H1 (cell line): ENCODE measurements around the gene SPAG8. TPM values are rescaled to one million over a fixed set of nuclear protein-coding genes. Genes with fewer than 3 reads are reported as not detected.

Experiments
- CTCF ChIA-PET: fragments of 300-600 bp; sonication (Branson Sonifier 250); formaldehyde crosslinking; loops from one replicate; lab custom pipeline; 2021; ENCODE audit not compliant: partially characterized antibody; lab: Charles Lee
- POLR2A ChIA-PET: fragments of 300-600 bp; sonication (Branson Sonifier 250); formaldehyde crosslinking; loops from one replicate; lab custom pipeline; 2021; ENCODE audit warnings: inconsistent platforms; ENCODE audit not compliant: partially characterized antibody; lab: Charles Lee
- DNase-seq, 2 experiments: peaks; one replicate each; pipeline versions ENCODE4 v3.0.0 to v3.0.0-alpha.2; 2010 to 2022; ENCODE audit warnings: low spot score in 2 of 2, low read depth in 1 of 2, mixed read lengths in 1 of 2
- FAIRE-seq: peaks from 2 replicates; lab custom pipeline; 2011; peaks lifted over from hg19 to GRCh38; lab: Jason Lieb, UNC
- H2AFZ ChIP-seq: 2 replicates; pipeline ENCODE4 v1.8.1; 2012; ENCODE audit warnings: low read length, inconsistent platforms
- H2AK5ac ChIP-seq: 2 replicates; pipeline ENCODE4 v1.6.1; 2013; ENCODE audit warnings: low read depth, low read length
- H2BK120ac ChIP-seq: replicated peaks from 2 replicates; pipeline ENCODE3; 2013; ENCODE audit warnings: low read depth, low read length, inconsistent platforms
- H2BK12ac ChIP-seq: 2 replicates; pipeline ENCODE4 v1.6.1; 2013; ENCODE audit warnings: low read depth, low read length
- H2BK15ac ChIP-seq: 2 replicates; pipeline ENCODE4 v1.6.1; 2013; ENCODE audit warnings: low read length
- H2BK20ac ChIP-seq: 2 replicates; pipeline ENCODE4 v1.6.1; 2013; ENCODE audit warnings: low read length
- H2BK5ac ChIP-seq: 2 replicates; pipeline ENCODE4 v1.6.1; 2013; ENCODE audit warnings: low read depth, low read length
- H3K14ac ChIP-seq: 2 replicates; pipeline ENCODE4 v1.6.1; 2013; ENCODE audit warnings: inconsistent platforms; ENCODE audit not compliant: insufficient read length
- H3K18ac ChIP-seq: 2 replicates; pipeline ENCODE4 v1.6.1; 2013; ENCODE audit warnings: low read length; ENCODE audit errors: extremely low read depth
- H3K23ac ChIP-seq: 2 replicates; pipeline ENCODE4 v1.6.1; 2013; ENCODE audit warnings: inconsistent platforms; ENCODE audit not compliant: insufficient read length
- H3K23me2 ChIP-seq: 2 replicates; pipeline ENCODE4 v1.6.1; 2013; ENCODE audit warnings: low read depth, low read length
- H3K27ac ChIP-seq: 2 replicates; pipeline ENCODE4 v1.6.1; 2011; ENCODE audit warnings: low read depth, low read length, inconsistent platforms
- H3K27me3 ChIP-seq, 4 experiments: replicated peaks in 1 of 4; 1 replicate in 1 of 4; 2 replicates in 3 of 4; pipeline versions ENCODE4 v1.6.1 to v1.8.1; 2011 to 2013; ENCODE audit warnings: low read length in 3 of 4, mild to moderate bottlenecking in 3 of 4, inconsistent platforms in 2 of 4, mixed read lengths in 2 of 4, moderate library complexity in 1 of 4; ENCODE audit not compliant: control insufficient read depth in 3 of 4, insufficient read depth in 3 of 4; ENCODE audit errors: extremely low read depth in 1 of 4
- H3K36me3 ChIP-seq, 4 experiments: 2 replicates each; pipeline versions ENCODE4 v1.6.1 to v1.8.1; 2011 to 2013; ENCODE audit warnings: mild to moderate bottlenecking in 4 of 4, low read length in 3 of 4, moderate library complexity in 2 of 4, control low read depth in 1 of 4, inconsistent platforms in 1 of 4; ENCODE audit not compliant: insufficient read depth in 4 of 4, control insufficient read depth in 2 of 4
- H3K4ac ChIP-seq: replicated peaks from 2 replicates; pipeline ENCODE3; 2013; ENCODE audit warnings: low read length, low read depth, mixed read lengths, inconsistent platforms; ENCODE audit not compliant: insufficient read length
- H3K4me1 ChIP-seq, 4 experiments: replicated peaks in 1 of 4; 1 replicate in 1 of 4; 2 replicates in 3 of 4; pipeline versions ENCODE4 v1.6.1 to v1.8.1; 2011 to 2013; ENCODE audit warnings: low read length in 3 of 4, inconsistent platforms in 2 of 4, mixed read lengths in 1 of 4; ENCODE audit not compliant: insufficient read depth in 4 of 4, control insufficient read depth in 3 of 4
- H3K4me2 ChIP-seq, 2 experiments: 2 replicates each; pipeline versions ENCODE4 v1.6.1 to v1.8.1; 2011 to 2013; ENCODE audit warnings: low read depth in 2 of 2, low read length in 2 of 2, control low read depth in 1 of 2, inconsistent platforms in 1 of 2, mild to moderate bottlenecking in 1 of 2; ENCODE audit not compliant: insufficient read depth in 1 of 2
- H3K4me3 ChIP-seq, 4 experiments: fragments of 200-600, 300-600 bp in 1 of 4; sonication (generic), shearing (Covaris generic), sonication (Bioruptor Twin) in 1 of 4; 2 replicates each; pipeline versions ENCODE4 v1.5.1 to v1.8.1; 2011 to 2016; ENCODE audit warnings: low read length in 4 of 4, low read depth in 3 of 4, control low read depth in 2 of 4, inconsistent platforms in 2 of 4, mild to moderate bottlenecking in 2 of 4, mixed read lengths in 1 of 4, moderate library complexity in 1 of 4; ENCODE audit not compliant: insufficient read depth in 2 of 4; ENCODE audit errors: extremely low read depth in 1 of 4
- H3K56ac ChIP-seq: replicated peaks from 2 replicates; pipeline ENCODE3; 2013; ENCODE audit warnings: low read depth, mild to moderate bottlenecking, mixed read lengths, low read length, inconsistent platforms; ENCODE audit not compliant: insufficient read length
- H3K79me1 ChIP-seq: 2 replicates; pipeline ENCODE4 v1.6.1; 2013; ENCODE audit warnings: low read depth, low read length, control low read depth
- H3K79me2 ChIP-seq, 2 experiments: 2 replicates each; pipeline versions ENCODE4 v1.6.1 to v1.8.1; 2012 to 2013; ENCODE audit warnings: low read length in 2 of 2, mild to moderate bottlenecking in 2 of 2, inconsistent platforms in 1 of 2; ENCODE audit not compliant: insufficient read depth in 2 of 2, control insufficient read depth in 1 of 2
- H3K9ac ChIP-seq, 4 experiments: replicated peaks in 1 of 4; 1 replicate in 1 of 4; 2 replicates in 3 of 4; pipeline versions ENCODE4 v1.6.1 to v1.8.1; 2011 to 2013; ENCODE audit warnings: low read depth in 3 of 4, low read length in 3 of 4, control low read depth in 2 of 4, mild to moderate bottlenecking in 2 of 4, moderate library complexity in 2 of 4, inconsistent platforms in 1 of 4; ENCODE audit errors: extremely low read depth in 1 of 4
- H3K9me3 ChIP-seq, 2 experiments: 2 replicates each; pipeline versions ENCODE4 v1.6.1 to v1.8.1; 2012 to 2013; ENCODE audit warnings: mild to moderate bottlenecking in 2 of 2, moderate library complexity in 2 of 2, control low read depth in 1 of 2, inconsistent platforms in 1 of 2, low read depth in 1 of 2, low read length in 1 of 2, mixed read lengths in 1 of 2; ENCODE audit not compliant: insufficient read depth in 2 of 2
- H4K20me1 ChIP-seq, 2 experiments: replicated peaks in 1 of 2; 2 replicates each; pipeline versions ENCODE3 to v1.8.1; 2011 to 2013; ENCODE audit warnings: inconsistent platforms in 2 of 2, low read length in 2 of 2, mild to moderate bottlenecking in 1 of 2; ENCODE audit not compliant: insufficient read depth in 2 of 2, control insufficient read depth in 1 of 2
- H4K5ac ChIP-seq: 2 replicates; pipeline ENCODE4 v1.6.1; 2013; ENCODE audit warnings: low read length, low read depth, mixed read lengths, inconsistent platforms; ENCODE audit not compliant: insufficient read length
- H4K8ac ChIP-seq: 2 replicates; pipeline ENCODE4 v1.8.0; 2013; ENCODE audit warnings: mild to moderate bottlenecking, moderate library complexity, low read length, inconsistent platforms; ENCODE audit not compliant: insufficient read depth; ENCODE audit errors: extremely low read depth
- H4K91ac ChIP-seq: replicated peaks from 2 replicates; pipeline ENCODE3; 2013; ENCODE audit warnings: low read length, mixed read lengths, inconsistent platforms; ENCODE audit not compliant: insufficient read length
- MAX ChIP-seq: IDR thresholded peaks from 2 replicates; pipeline ENCODE4 v1.6.1; 2012; ENCODE audit warnings: inconsistent platforms
- WGBS, 2 experiments: shearing (Covaris generic) in 1 of 2; methylation state at CpG; one replicate each; pipeline versions ENCODE4 v1.1.6 to v1.1.7; 2013 to 2015; ENCODE audit warnings: low lambda C conversion rate in 2 of 2, mixed read lengths in 2 of 2, inconsistent platforms in 1 of 2, low coverage in 1 of 2, missing lambda C conversion rate in 1 of 2; ENCODE audit not compliant: insufficient replicate concordance in 2 of 2, insufficient coverage in 1 of 2, insufficient read length in 1 of 2; ENCODE audit errors: extremely low coverage in 1 of 2, missing lambda C conversion rate in 1 of 2; 5-methylcytosine and 5-hydroxymethylcytosine counted together
- polyA plus RNA-seq, 7 experiments: library from polyadenylated mRNA; depleted of rRNA in 3 of 7; stranded (reverse) in 5 of 7; unstranded in 2 of 7; fragments of >200 nt in 5 of 7; fragments of 200-250 nt in 2 of 7; gene quantifications; 1 replicate in 5 of 7; 2 replicates in 1 of 7; 4 replicates in 1 of 7; pipeline versions ENCODE4 v1.2.1 to v1.2.3, GENCODE V29; 2011 to 2013; ENCODE audit warnings: missing spikeins in 2 of 7, mixed read lengths in 2 of 7
- total RNA-seq: library from RNA; stranded (reverse); fragmentation: NEBNext Ultra II Directional; extraction: Animal tissue kit (Norgen Biotek cat#: 25700); gene quantifications from 2 replicates; pipeline ENCODE4 v1.2.1, GENCODE V29; 2021

Gene SPAG8
- total and polyA plus RNA-seq, 2 of the 8 experiments (the other 6 are each of a cell fraction or from before 2014, with no cell fraction given), result 0.37 to 0.44 TPM

DNA sequence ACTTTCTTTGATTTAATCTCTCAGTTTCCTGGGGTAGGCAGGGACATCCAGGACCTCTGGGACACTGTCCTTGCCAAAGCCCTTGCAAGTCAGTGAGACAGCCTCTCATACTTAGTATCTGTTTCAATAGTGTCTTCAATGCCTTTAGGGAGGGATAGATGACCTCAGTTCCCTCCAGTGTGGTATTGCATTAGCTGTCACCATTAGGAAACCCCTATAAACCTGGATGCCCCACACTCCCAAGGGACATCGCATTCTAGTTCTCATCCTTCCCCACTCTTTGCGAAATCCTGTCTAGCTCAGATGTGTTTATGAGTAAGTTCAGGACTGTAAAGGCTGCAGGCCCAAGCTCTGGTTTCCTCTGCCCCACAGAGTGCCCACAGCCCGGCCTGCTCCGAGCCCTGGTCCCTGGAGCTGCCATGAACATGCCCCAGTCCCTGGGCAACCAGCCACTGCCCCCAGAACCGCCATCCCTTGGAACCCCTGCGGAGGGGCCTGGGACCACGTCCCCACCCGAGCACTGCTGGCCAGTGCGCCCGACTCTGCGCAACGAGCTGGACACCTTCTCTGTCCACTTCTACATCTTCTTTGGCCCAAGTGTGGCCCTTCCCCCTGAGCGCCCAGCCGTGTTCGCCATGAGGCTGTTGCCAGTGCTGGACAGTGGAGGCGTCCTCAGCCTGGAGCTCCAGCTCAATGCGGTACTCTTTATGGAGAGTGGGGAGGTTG lies 30.1 kb upstream of the SPAG8 start:
- no peak overlapping the region for H4K91ac ChIP-seq
- H3K27me3 ChIP-seq, result peaks cover 0 to 10% (median 7%) of the 10 kb centered on the region in 4 experiments; a peak in 6 of 7 replicates
- no peak overlapping the region for H3K18ac ChIP-seq
- H3K79me2 ChIP-seq, result no peaks in the 10 kb centered on the region
- 90% methylated on average over 17 of the region's 17 CpGs; no CpG with 5 or more reads in 1 of the 2 experiments for WGBS, 2 experiments
- no peak overlapping the region for H4K5ac ChIP-seq
- H2BK12ac ChIP-seq, result no peak overlapping the region
- no peak for TF ChIP-seq MAX
- no peaks in the 10 kb centered on the region for H3K9me3 ChIP-seq
- no peak overlapping the region for H3K4me3 ChIP-seq
- ChIA-PET CTCF (interaction anchor here (0.7 to 16.5 kb wide), 8 partner anchors 9 to 181 kb away, joined by 3 to 172 read pairs (median 5); partner anchors contain the start of genes FAM221B and TMEM8B), POLR2A (interaction anchor here (0.8 to 1.4 kb wide), 3 partner anchors 10 to 21 kb away, joined by 3 to 9 read pairs (median 3); no protein-coding TSS in a partner anchor)
- H3K36me3 ChIP-seq, result 0 out of 8 replicates have a peak, but pooled peaks cover 0 to 4% (median 0%) of the 10 kb centered on the region in 4 experiments
- H4K8ac ChIP-seq, result no peak overlapping the region; the same call in 1 of the 2 replicates
- H3K4ac ChIP-seq, result no peak overlapping the region
- H3K23ac ChIP-seq, result no peak overlapping the region
- no peak overlapping the region for H2AK5ac ChIP-seq
- no peak overlapping the region for H2AFZ ChIP-seq
- no peak overlapping the region for H2BK15ac ChIP-seq
- no peak overlapping the region for H2BK20ac ChIP-seq
- no peak overlapping the region for H3K14ac ChIP-seq
- peaks cover 11 to 25% (median 14%) of the 10 kb centered on the region in 4 experiments for H3K4me1 ChIP-seq
- H2BK120ac ChIP-seq, result no peak overlapping the region
- no peak overlapping the region for H3K9ac ChIP-seq
- H2BK5ac ChIP-seq, result no peak overlapping the region; the same call in 1 of the 2 replicates
- no peaks in the 10 kb centered on the region; the same call in 1 of the 2 replicates for H3K79me1 ChIP-seq
- no peak overlapping the region for H3K56ac ChIP-seq
- DNase-seq (no peak), FAIRE-seq (no peak)
- H3K23me2 ChIP-seq, result peaks cover 15% of the 10 kb centered on the region
- H3K27ac ChIP-seq, result no peak overlapping the region
- no peaks in the 10 kb centered on the region for H4K20me1 ChIP-seq
- H3K4me2 ChIP-seq, result no peak overlapping the region
